C4-2B (cell line): ENCODE results near the gene PAK4.

Source experiments
- CTCF ChIP-seq: fragments of 450-650 bp; conservative IDR thresholded peaks from 2 replicates; pipeline ENCODE4 v1.5.1; 2017; ENCODE audit warnings: mild to moderate bottlenecking
- ZFX ChIP-seq: fragments of 450-650 bp; IDR thresholded peaks from 2 replicates; pipeline ENCODE4 v1.6.1; 2017

GRCh38 chr19:39177736-39178135 is 52.1 kb downstream of the PAK4 start:
- no peak for TF ChIP-seq CTCF
- no peak for TF ChIP-seq ZFX
